Measurements from ENCODE around the gene GNG7. TPM values are rescaled to one million over a fixed set of nuclear protein-coding genes. Genes with fewer than 3 reads are reported as not detected.
"Not testable (repeated sequence)": the region's sequence is repeated elsewhere in the genome, so short reads cannot be mapped to it uniquely, and the experiment has no call there.

Gene GNG7
- total RNA-seq, 1 experiment from 2014 or later = 0.03 TPM

GRCh38 chr19:2494084-2494446 lies 208.4 kb downstream of the GNG7 start:
- Histone ChIP-seq H3K4me3 (peak overlapping the region; percentile 34), H3K27me3 (replicated peaks) (no peaks in the 10 kb centered on the region), H3K36me3 (no peaks in the 10 kb centered on the region), H3K27ac (no peak overlapping the region), H3K9me3 (replicated peaks) (no peaks in the 10 kb centered on the region), H3K4me1 (replicated peaks) (peaks cover 80% of the 10 kb centered on the region)
- DNase-seq (ENCODE audit: low read depth in 1 of 2, low spot score in 2 of 2) = peak; percentile 48 to 74

GRCh38 chr19:2493448-2493847 lies 209.0 kb downstream of the GNG7 start:
- not testable (repeated sequence) for H3K27ac ChIP-seq; H3K4me3 ChIP-seq; DNase-seq (ENCODE audit: low read depth in 1 of 2, low spot score in 2 of 2); H3K9me3 ChIP-seq (replicated peaks); H3K27me3 ChIP-seq (replicated peaks); H3K36me3 ChIP-seq
- H3K4me1 ChIP-seq (replicated peaks) = peaks cover 79% of the 10 kb centered on the region

DNA sequence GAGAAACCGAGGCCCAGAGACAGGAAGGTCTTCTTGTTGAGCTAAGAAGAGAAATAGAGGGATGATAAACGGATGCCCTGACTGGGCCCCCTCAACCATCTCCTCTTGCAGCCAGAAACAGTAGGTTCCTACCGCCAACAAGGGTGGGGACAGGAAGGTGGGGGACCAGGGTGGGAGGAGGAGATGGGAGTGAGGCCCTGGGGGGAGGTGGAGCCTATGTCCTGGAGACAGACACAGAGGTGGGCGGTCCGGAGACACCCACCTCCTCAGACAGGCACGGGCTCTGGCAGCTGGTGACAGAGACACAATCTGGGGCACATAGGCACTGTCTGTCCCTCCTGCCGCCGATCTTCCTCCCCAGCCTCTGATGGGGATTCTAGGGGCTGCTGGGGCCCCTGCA lies 209.6 kb downstream of the GNG7 start:
- peaks cover 74% of the 10 kb centered on the region for H3K4me1 ChIP-seq (replicated peaks)
- no peaks in the 10 kb centered on the region for H3K36me3 ChIP-seq
- H3K27me3 ChIP-seq (replicated peaks) = no peaks in the 10 kb centered on the region
- peak in 1 of 2 experiments; percentile 48 for DNase-seq (ENCODE audit: low read depth in 1 of 2, low spot score in 2 of 2)
- no peak overlapping the region for H3K4me3 ChIP-seq
- H3K27ac ChIP-seq = no peak overlapping the region
- H3K9me3 ChIP-seq (replicated peaks) = no peaks in the 10 kb centered on the region

GRCh38 chr19:2491130-2491801 lies 211.2 kb downstream of the GNG7 start:
- H3K36me3 ChIP-seq = no peaks in the 10 kb centered on the region
- peak overlapping the region; percentile 53 for H3K27ac ChIP-seq
- no peak overlapping the region for H3K4me3 ChIP-seq

DNA sequence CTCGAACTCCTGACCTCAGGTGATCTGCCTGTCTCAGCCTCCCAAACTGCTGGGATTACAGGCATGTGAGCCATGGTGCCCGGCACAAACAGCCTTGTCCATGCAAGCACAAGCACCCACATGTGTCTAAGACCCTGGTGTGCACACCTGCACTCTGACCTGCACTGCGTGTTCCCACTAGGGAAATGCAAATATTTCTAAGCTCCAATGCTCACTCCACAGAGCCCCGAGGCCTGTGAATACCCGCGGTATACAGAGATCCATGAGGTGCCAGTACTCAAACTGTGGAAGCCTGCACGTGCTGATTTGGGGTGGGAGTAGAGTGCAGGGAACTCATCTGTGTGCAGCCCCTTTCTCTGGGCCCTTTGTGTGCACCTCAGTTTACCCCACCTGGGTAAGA lies 211.8 kb downstream of the GNG7 start:
- Histone ChIP-seq H3K4me1 (replicated peaks) (peaks cover 66% of the 10 kb centered on the region), H3K27me3 (replicated peaks) (no peaks in the 10 kb centered on the region), H3K36me3 (no peaks in the 10 kb centered on the region), H3K27ac (peak overlapping the region; percentile 53; the same call in 1 of the 2 replicates), H3K4me3 (no peak overlapping the region), H3K9me3 (replicated peaks) (no peaks in the 10 kb centered on the region)
- no peak for DNase-seq (ENCODE audit: low read depth in 1 of 2, low spot score in 2 of 2)

More at GRCh38 chr19:2491130-2491801, 211.2 kb downstream of the GNG7 start:
- DNase-seq (ENCODE audit: low read depth in 1 of 2, low spot score in 2 of 2) = peak; percentile 84 to 87
- Histone ChIP-seq H3K27me3 (replicated peaks) (no peaks in the 10 kb centered on the region), H3K9me3 (replicated peaks) (no peaks in the 10 kb centered on the region), H3K4me1 (replicated peaks) (peaks cover 72% of the 10 kb centered on the region)

DNA sequence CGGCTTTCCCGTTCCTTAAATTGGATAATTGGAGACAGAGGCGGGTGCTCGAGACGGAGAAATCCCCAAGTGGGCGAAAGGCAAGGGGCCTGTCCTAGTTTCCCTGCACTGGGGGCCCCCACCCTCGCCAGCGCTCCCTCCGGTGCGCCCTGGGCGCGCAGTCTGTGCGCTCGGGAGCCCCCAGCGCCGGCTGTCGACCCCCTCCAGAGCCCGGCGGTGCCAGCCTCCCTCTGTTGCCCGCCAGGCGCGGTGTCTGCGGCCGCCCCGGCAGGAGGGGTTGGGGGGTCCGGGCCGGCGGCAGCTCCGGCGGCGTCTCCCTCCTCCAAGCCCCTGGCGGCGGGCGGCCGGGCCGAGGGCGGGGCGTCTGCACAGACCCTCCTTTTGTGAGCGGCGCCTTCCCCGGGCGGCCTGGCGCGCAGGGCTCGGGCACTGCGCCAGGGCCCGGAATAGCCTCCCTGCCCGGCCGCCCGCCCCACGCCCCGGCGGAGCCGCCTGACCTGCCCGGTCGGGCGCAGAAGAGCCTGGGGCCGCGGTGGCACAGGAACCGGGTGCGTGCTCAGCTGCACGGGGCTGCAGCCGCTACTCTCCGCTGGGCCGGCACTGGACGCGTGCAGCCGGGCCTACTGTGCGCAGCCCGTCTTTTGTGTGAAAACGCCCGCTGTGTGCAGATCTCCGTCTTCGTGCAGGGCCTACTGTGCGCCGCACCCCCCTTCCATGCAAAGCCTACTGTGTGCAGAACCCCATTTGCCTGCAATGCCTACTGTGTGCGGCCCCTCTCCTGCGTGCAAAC lies 213.4 kb downstream of the GNG7 start:
- Histone ChIP-seq H3K4me1 (replicated peaks) (peaks cover 50% of the 10 kb centered on the region), H3K9me3 (replicated peaks) (no peaks in the 10 kb centered on the region), H3K36me3 (no peaks in the 10 kb centered on the region), H3K27me3 (replicated peaks) (no peaks in the 10 kb centered on the region), H3K27ac (no peak overlapping the region), H3K4me3 (peak overlapping the region; percentile 23)
- DNase-seq (ENCODE audit: low read depth in 1 of 2, low spot score in 2 of 2) = peak; percentile 44 to 66

DNA sequence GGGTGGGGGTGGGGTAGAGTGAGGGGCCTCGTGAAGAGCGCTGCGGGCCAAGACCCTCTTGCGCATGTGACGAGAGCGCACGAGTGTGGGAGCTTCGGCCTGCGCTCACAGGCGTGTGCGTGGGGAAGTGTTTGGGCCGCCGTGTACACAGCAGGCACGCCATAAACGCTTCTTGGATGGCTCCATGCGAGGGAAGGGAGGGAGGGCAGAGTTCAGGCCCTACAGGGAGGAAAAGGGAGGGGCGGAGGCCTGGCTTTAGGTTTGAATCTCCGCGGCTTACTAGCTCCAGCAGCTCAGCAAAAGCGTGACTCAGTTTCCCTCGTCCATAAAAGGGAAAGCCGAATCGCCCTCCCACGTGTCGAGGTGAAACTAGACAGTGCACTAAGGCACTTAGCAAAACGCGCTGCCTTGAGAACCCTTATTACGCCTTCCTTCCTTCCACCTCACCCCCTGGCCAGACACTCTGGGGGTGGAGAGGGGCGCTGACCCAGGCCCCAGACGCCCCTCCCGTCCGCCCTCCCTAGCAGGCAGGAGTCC lies 214.0 kb downstream of the GNG7 start:
- Histone ChIP-seq H3K4me3 (no peak overlapping the region), H3K36me3 (no peaks in the 10 kb centered on the region), H3K4me1 (replicated peaks) (peaks cover 44% of the 10 kb centered on the region), H3K9me3 (replicated peaks) (peaks cover 5% of the 10 kb centered on the region; the same call in 1 of the 2 replicates), H3K27ac (no peak overlapping the region), H3K27me3 (replicated peaks) (no peaks in the 10 kb centered on the region)
- DNase-seq (ENCODE audit: low read depth in 1 of 2, low spot score in 2 of 2) = no peak

GRCh38 chr19:2487842-2488241 lies 214.7 kb downstream of the GNG7 start:
- H3K27me3 ChIP-seq (replicated peaks) = no peaks in the 10 kb centered on the region
- H3K4me1 ChIP-seq (replicated peaks) = peaks cover 37% of the 10 kb centered on the region
- H3K4me3 ChIP-seq = no peak overlapping the region
- no peak overlapping the region for H3K27ac ChIP-seq
- no peak for DNase-seq (ENCODE audit: low read depth in 1 of 2, low spot score in 2 of 2)
- H3K36me3 ChIP-seq = no peaks in the 10 kb centered on the region
- peaks cover 6% of the 10 kb centered on the region; the same call in 1 of the 2 replicates for H3K9me3 ChIP-seq (replicated peaks)

DNA sequence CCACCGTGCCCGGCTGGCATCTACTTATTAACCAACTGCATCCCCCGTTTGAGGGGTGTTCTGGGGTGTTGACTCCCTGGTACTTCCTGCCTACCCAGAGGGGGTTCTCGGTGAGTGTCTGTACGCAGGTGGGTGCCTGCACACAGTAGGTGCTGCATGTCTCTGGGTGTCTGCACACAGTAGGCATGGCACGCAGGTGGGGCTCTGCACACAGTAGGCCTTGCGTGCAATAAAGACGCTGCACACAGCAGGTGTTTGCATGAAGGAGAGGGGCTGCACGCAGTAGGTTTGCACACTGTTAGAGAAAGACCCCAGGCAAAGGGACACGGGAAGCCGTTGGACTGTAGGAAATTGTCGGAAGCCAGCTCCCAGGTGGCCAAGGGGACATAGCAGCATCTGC lies 215.4 kb downstream of the GNG7 start:
- no peak for DNase-seq (ENCODE audit: low read depth in 1 of 2, low spot score in 2 of 2)
- Histone ChIP-seq H3K4me3 (no peak overlapping the region), H3K9me3 (replicated peaks) (peaks cover 11% of the 10 kb centered on the region), H3K4me1 (replicated peaks) (peaks cover 30% of the 10 kb centered on the region), H3K36me3 (no peaks in the 10 kb centered on the region), H3K27me3 (replicated peaks) (no peaks in the 10 kb centered on the region), H3K27ac (no peak overlapping the region)

- Histone ChIP-seq H3K4me3 (no peak overlapping the region), H3K27ac (no peak overlapping the region), H3K9me3 (replicated peaks) (peaks cover 11% of the 10 kb centered on the region), H3K27me3 (replicated peaks) (no peaks in the 10 kb centered on the region), H3K36me3 (no peaks in the 10 kb centered on the region), H3K4me1 (replicated peaks) (peaks cover 20% of the 10 kb centered on the region)
- DNase-seq (ENCODE audit: low read depth in 1 of 2, low spot score in 2 of 2) = no peak
These were observed 217.1 kb downstream of the GNG7 start for GRCh38 chr19:2485428-2485827.

DNA sequence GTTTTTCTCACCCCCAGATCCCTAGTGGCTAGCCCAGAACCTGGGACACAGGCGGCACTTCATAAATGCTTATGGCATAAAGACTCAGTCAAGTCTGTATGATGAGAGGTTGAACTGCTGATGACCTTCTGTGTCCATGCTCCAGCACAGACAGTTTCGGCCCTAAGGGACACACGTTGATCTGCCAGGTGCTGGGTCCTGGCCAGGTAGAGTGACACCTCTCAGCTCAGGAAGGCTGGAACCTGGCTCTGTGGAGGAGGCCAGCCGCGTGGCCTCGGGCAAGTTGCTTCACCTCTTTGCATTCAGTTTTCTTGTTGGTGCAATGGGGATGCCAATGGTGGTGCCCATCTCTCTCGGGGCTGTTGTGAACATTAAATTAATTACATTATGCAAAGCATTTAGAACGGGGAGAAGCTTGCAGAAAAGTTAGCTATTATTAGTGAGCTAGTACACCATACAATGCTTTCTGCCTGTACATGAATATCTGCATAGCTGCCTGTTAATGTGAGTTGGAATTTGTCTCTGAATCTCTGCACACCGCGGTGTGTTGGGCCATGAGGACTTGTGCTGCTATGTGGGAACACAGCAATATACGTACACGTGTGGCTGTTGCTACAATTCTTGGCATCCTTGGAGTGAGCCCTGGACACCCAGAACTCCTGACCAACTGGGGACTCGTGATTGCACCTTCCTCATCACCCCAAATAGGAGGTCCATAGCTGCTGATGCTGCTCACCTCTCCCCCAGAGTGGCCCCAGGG lies 218.1 kb downstream of the GNG7 start:
- Histone ChIP-seq H3K4me1 (replicated peaks) (peaks cover 21% of the 10 kb centered on the region), H3K27ac (no peak overlapping the region), H3K4me3 (no peak overlapping the region), H3K9me3 (replicated peaks) (peaks cover 11% of the 10 kb centered on the region), H3K36me3 (no peaks in the 10 kb centered on the region; the same call in 1 of the 2 replicates), H3K27me3 (replicated peaks) (no peaks in the 10 kb centered on the region)
- DNase-seq (ENCODE audit: low read depth in 1 of 2, low spot score in 2 of 2) = no peak

DNA sequence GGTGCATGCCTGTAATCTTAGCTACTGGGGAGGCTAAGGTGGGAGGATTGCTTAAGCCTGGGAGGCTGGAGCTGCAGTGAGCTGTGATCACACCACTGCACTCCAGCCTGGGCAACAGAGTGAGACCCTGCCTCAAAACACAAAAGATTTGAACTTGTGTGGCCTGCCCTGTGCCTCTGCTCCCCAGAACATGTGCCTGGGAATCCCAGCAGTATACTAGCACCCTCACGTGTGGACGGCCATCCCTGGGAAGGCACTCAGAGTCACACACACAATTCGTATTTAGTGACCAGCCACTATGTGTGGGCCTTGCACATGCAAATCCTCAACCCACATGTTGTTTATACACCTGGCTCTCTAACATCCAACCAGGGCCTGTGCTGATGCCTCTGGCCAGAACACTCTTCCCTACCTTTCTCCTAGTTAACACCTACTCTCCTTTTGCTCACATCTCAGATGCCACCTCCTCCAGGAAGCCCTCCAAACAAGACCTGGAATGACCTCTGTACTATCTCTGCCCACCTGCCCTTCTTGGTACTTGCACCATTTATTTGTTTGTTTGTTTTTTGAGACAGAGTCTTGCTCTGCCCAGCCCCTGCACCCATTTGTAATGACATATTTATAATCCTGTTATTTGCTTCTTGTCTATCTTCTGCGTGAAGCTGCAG lies 218.9 kb downstream of the GNG7 start:
- Histone ChIP-seq H3K27ac (no peak overlapping the region), H3K36me3 (peaks cover 6% of the 10 kb centered on the region), H3K4me3 (no peak overlapping the region), H3K9me3 (replicated peaks) (peaks cover 11% of the 10 kb centered on the region), H3K4me1 (replicated peaks) (peaks cover 20% of the 10 kb centered on the region), H3K27me3 (replicated peaks) (no peaks in the 10 kb centered on the region)
- no peak for DNase-seq (ENCODE audit: low read depth in 1 of 2, low spot score in 2 of 2)

- DNase-seq (ENCODE audit: low read depth in 1 of 2, low spot score in 2 of 2) = no peak
- peaks cover 20% of the 10 kb centered on the region for H3K4me1 ChIP-seq (replicated peaks)
- H3K36me3 ChIP-seq = peaks cover 11% of the 10 kb centered on the region
- peaks cover 11% of the 10 kb centered on the region for H3K9me3 ChIP-seq (replicated peaks)
- no peak overlapping the region for H3K4me3 ChIP-seq
- H3K27me3 ChIP-seq (replicated peaks) = no peaks in the 10 kb centered on the region
- H3K27ac ChIP-seq = no peak overlapping the region
These were observed 219.4 kb downstream of the GNG7 start for GRCh38 chr19:2483084-2483483.

Data from SJSA1 (cell line).